Activated CD8-positive, alpha-beta memory T cell treated with anti-CD3 and anti-CD28 coated beads, Interleukin-2, amount 10 ng/mL, durations not matched to agents 7 days and 5 days (primary cell): ENCODE results near the gene MKRN3. TPM values are rescaled to one million over a fixed set of nuclear protein-coding genes. Genes with fewer than 3 reads are reported as not detected.

Experiments used
- ATAC-seq: fragments of 150-1000 bp; cut with Tn5 transposase; one replicate; pipeline ENCODE4 v1.10.0; 2021; ENCODE audit warnings: moderate library complexity
- CTCF ChIA-PET: fragments of 350-600 bp; sonication (Branson Sonifier 250); formaldehyde crosslinking; loops from one replicate; lab custom pipeline; 2021; ENCODE audit warnings: antibody characterized with exemption; lab: Charles Lee
- DNase-seq: peaks from one replicate; pipeline ENCODE4 v3.0.0-alpha.2; 2020
- H3K27ac Mint-ChIP-seq: one replicate; pipeline ENCODE4 v1.8.0; 2021; ENCODE audit warnings: mild to moderate bottlenecking, mixed read lengths
- H3K27me3 Mint-ChIP-seq: one replicate; pipeline ENCODE4 v1.8.0; 2021; ENCODE audit warnings: mixed read lengths
- H3K36me3 Mint-ChIP-seq: one replicate; pipeline ENCODE4 v1.8.0; 2021; ENCODE audit warnings: mild to moderate bottlenecking, mixed read lengths
- H3K4me1 Mint-ChIP-seq: one replicate; pipeline ENCODE4 v1.8.0; 2021; ENCODE audit warnings: mixed read lengths
- H3K4me3 Mint-ChIP-seq: one replicate; pipeline ENCODE4 v1.8.0; 2021; ENCODE audit warnings: mild to moderate bottlenecking, moderate library complexity, mixed read lengths
- H3K9me3 Mint-ChIP-seq: one replicate; pipeline ENCODE4 v1.8.0; 2022; ENCODE audit warnings: low read depth, mixed read lengths
- total RNA-seq, 2 experiments: library from RNA; stranded (reverse); gene quantifications; one replicate each; pipeline ENCODE4 v1.2.3, GENCODE V29; 2021

The MKRN3 gene
- 1 to 10 TPM; 1.4 to 1.9 TPM for total RNA-seq

GRCh38 chr15:23565395-23566070 is at the start of gene MKRN3:
TSS of gene MKRN3 (plus strand) at chr15:23565674. CDS start at chr15:23565783, 109 bp downstream.
- Mint-ChIP-seq H3K4me3 (peak within 1 kb of the TSS; percentile 55), H3K27me3 (no peaks in the 10 kb centered on the region), H3K9me3 (peaks cover 3% of the 10 kb centered on the region), H3K4me1 (no peaks in the 10 kb centered on the region), H3K27ac (peak within 1 kb of the TSS; percentile 78), H3K36me3 (no peaks in the 10 kb centered on the region)
- peak; percentile 48 for DNase-seq
- CTCF ChIA-PET, result no interaction called here
- ATAC-seq, result peak; percentile 39

GRCh38 chr15:23516866-23517265 is 48.6 kb upstream of the MKRN3 start:
- Mint-ChIP-seq H3K36me3 (no peaks in the 10 kb centered on the region), H3K27ac (no peak overlapping the region), H3K4me1 (no peaks in the 10 kb centered on the region), H3K4me3 (no peak overlapping the region), H3K27me3 (no peaks in the 10 kb centered on the region), H3K9me3 (peaks cover 2% of the 10 kb centered on the region)
- ATAC-seq, result no peak
- no peak for DNase-seq
- CTCF ChIA-PET, result no interaction called here

GRCh38 chr15:23518104-23518503 is 47.4 kb upstream of the MKRN3 start:
- DNase-seq (no peak), ATAC-seq (no peak)
- CTCF ChIA-PET, result no interaction called here
- Mint-ChIP-seq H3K4me3 (no peak overlapping the region), H3K27me3 (no peaks in the 10 kb centered on the region), H3K9me3 (peaks cover under 1% of the 10 kb centered on the region), H3K27ac (no peak overlapping the region), H3K36me3 (no peaks in the 10 kb centered on the region), H3K4me1 (no peaks in the 10 kb centered on the region)

- Mint-ChIP-seq H3K4me3 (no peak overlapping the region), H3K27ac (no peak overlapping the region), H3K27me3 (no peaks in the 10 kb centered on the region), H3K36me3 (no peaks in the 10 kb centered on the region), H3K9me3 (no peaks in the 10 kb centered on the region), H3K4me1 (no peaks in the 10 kb centered on the region)
- ATAC-seq, result no peak
- no peak for DNase-seq
- CTCF ChIA-PET, result no interaction called here
Observed at GRCh38 chr15:23524816-23525215, 40.7 kb upstream of the MKRN3 start.

- CTCF ChIA-PET, result no interaction called here
- Mint-ChIP-seq H3K9me3 (peaks cover 5% of the 10 kb centered on the region), H3K4me1 (no peaks in the 10 kb centered on the region), H3K27me3 (no peaks in the 10 kb centered on the region), H3K4me3 (no peak overlapping the region), H3K27ac (no peak overlapping the region), H3K36me3 (no peaks in the 10 kb centered on the region)
- ATAC-seq (no peak), DNase-seq (no peak)
Observed at GRCh38 chr15:23529891-23530290, 35.6 kb upstream of the MKRN3 start.

- no peak for DNase-seq
Observed at GRCh38 chr15:23532024-23532423, 33.5 kb upstream of the MKRN3 start.

GRCh38 chr15:23536659-23537058 is 28.8 kb upstream of the MKRN3 start:
- Mint-ChIP-seq H3K27me3 (no peaks in the 10 kb centered on the region), H3K4me1 (no peaks in the 10 kb centered on the region), H3K4me3 (no peak overlapping the region), H3K36me3 (no peaks in the 10 kb centered on the region), H3K9me3 (peaks cover 9% of the 10 kb centered on the region), H3K27ac (no peak overlapping the region)
- CTCF ChIA-PET, result no interaction called here
- no peak for ATAC-seq
- DNase-seq, result no peak

More at GRCh38 chr15:23532024-23532423, 33.5 kb upstream of the MKRN3 start:
- H3K4me1 Mint-ChIP-seq, result no peaks in the 10 kb centered on the region
- no peak overlapping the region for H3K4me3 Mint-ChIP-seq
- H3K9me3 Mint-ChIP-seq, result peaks cover 11% of the 10 kb centered on the region
- no peak for ATAC-seq
- CTCF ChIA-PET, result no interaction called here
- no peak overlapping the region for H3K27ac Mint-ChIP-seq
- no peaks in the 10 kb centered on the region for H3K27me3 Mint-ChIP-seq
- no peaks in the 10 kb centered on the region for H3K36me3 Mint-ChIP-seq

- ATAC-seq, result no peak
- CTCF ChIA-PET, result no interaction called here
- peaks cover 7% of the 10 kb centered on the region for H3K9me3 Mint-ChIP-seq
Observed at GRCh38 chr15:23538648-23539047, 26.8 kb upstream of the MKRN3 start.

GRCh38 chr15:23539892-23540291 is 25.6 kb upstream of the MKRN3 start:
- H3K36me3 Mint-ChIP-seq, result no peaks in the 10 kb centered on the region
- no peak overlapping the region for H3K27ac Mint-ChIP-seq
- H3K4me3 Mint-ChIP-seq, result no peak overlapping the region
- H3K27me3 Mint-ChIP-seq, result no peaks in the 10 kb centered on the region
- CTCF ChIA-PET, result no interaction called here
- H3K9me3 Mint-ChIP-seq, result peaks cover 6% of the 10 kb centered on the region
- ATAC-seq (no peak), DNase-seq (no peak)
- H3K4me1 Mint-ChIP-seq, result no peaks in the 10 kb centered on the region

More at GRCh38 chr15:23538648-23539047, 26.8 kb upstream of the MKRN3 start:
- H3K27ac Mint-ChIP-seq, result no peak overlapping the region
- no peak overlapping the region for H3K4me3 Mint-ChIP-seq
- no peaks in the 10 kb centered on the region for H3K4me1 Mint-ChIP-seq
- no peak for DNase-seq
- no peaks in the 10 kb centered on the region for H3K27me3 Mint-ChIP-seq
- no peaks in the 10 kb centered on the region for H3K36me3 Mint-ChIP-seq

- Mint-ChIP-seq H3K4me3 (no peak overlapping the region), H3K9me3 (no peaks in the 10 kb centered on the region), H3K27me3 (no peaks in the 10 kb centered on the region), H3K27ac (no peak overlapping the region), H3K36me3 (no peaks in the 10 kb centered on the region), H3K4me1 (no peaks in the 10 kb centered on the region)
- ATAC-seq, result no peak
- CTCF ChIA-PET, result no interaction called here
- no peak for DNase-seq
Observed at GRCh38 chr15:23546158-23546557, 19.3 kb upstream of the MKRN3 start.

- Mint-ChIP-seq H3K9me3 (no peaks in the 10 kb centered on the region), H3K36me3 (no peaks in the 10 kb centered on the region), H3K27me3 (no peaks in the 10 kb centered on the region), H3K27ac (no peak overlapping the region), H3K4me3 (no peak overlapping the region), H3K4me1 (no peaks in the 10 kb centered on the region)
- ATAC-seq (no peak), DNase-seq (no peak)
- CTCF ChIA-PET, result no interaction called here
Observed at GRCh38 chr15:23548071-23548470, 17.4 kb upstream of the MKRN3 start.

- Mint-ChIP-seq H3K27ac (no peak overlapping the region), H3K9me3 (peaks cover 3% of the 10 kb centered on the region), H3K27me3 (no peaks in the 10 kb centered on the region), H3K4me1 (no peaks in the 10 kb centered on the region), H3K4me3 (no peak overlapping the region), H3K36me3 (no peaks in the 10 kb centered on the region)
- ATAC-seq, result no peak
- DNase-seq, result no peak
- CTCF ChIA-PET, result no interaction called here
Observed at GRCh38 chr15:23561914-23562313, 3.6 kb upstream of the MKRN3 start.

GRCh38 chr15:23564821-23565394 is 566 bp upstream of the MKRN3 start:
- DNase-seq (no peak), ATAC-seq (no peak)
- CTCF ChIA-PET, result no interaction called here

GRCh38 chr15:23566071-23566554 is 639 bp downstream of the MKRN3 start:
- peak; percentile 41 for DNase-seq
- Mint-ChIP-seq H3K4me1 (no peaks in the 10 kb centered on the region), H3K4me3 (peak overlapping the region; percentile 55), H3K27ac (peak overlapping the region; percentile 72), H3K9me3 (peaks cover 3% of the 10 kb centered on the region), H3K27me3 (no peaks in the 10 kb centered on the region), H3K36me3 (no peaks in the 10 kb centered on the region)
- ATAC-seq, result peak; percentile 20
- CTCF ChIA-PET, result no interaction called here

More at GRCh38 chr15:23564821-23565394, 566 bp upstream of the MKRN3 start:
- H3K9me3 Mint-ChIP-seq, result peaks cover 3% of the 10 kb centered on the region
- H3K4me1 Mint-ChIP-seq, result no peaks in the 10 kb centered on the region
- H3K4me3 Mint-ChIP-seq, result peak overlapping the region; percentile 55
- no peaks in the 10 kb centered on the region for H3K36me3 Mint-ChIP-seq
- no peaks in the 10 kb centered on the region for H3K27me3 Mint-ChIP-seq
- H3K27ac Mint-ChIP-seq, result no peak overlapping the region
